GM19438 (cell line): ENCODE results near the gene TRIM39.
A peak's percentile ranks its signal among the peaks of the same experiment; 100 is the strongest.
"Not testable (repeated sequence)": the region's sequence is repeated elsewhere in the genome, so short reads cannot be mapped to it uniquely, and the experiment has no call there.

ENCODE experiments used
- ATAC-seq: cut with Tn5 transposase; IDR thresholded peaks from one replicate; pipeline ENCODE4 v1.9.1; 2021; ENCODE audit warnings: low read depth; ENCODE audit not compliant: unreplicated experiment

Gene TRIM39

GRCh38 chr6:30326526-30327231 is at the start of gene TRIM39:
Gene TRIM39, plus strand, starts transcription at chr6:30326927. Its CDS starts 2,391 bp downstream, at chr6:30329318.
- ATAC-seq: peak; percentile 73

GRCh38 chr6:30280988-30281387 is 45.7 kb upstream of the TRIM39 start:
- ATAC-seq: not testable (repeated sequence)

GRCh38 chr6:30282522-30282921 is 44.2 kb upstream of the TRIM39 start:
- no peak for ATAC-seq

GRCh38 chr6:30283761-30284160 is 43.0 kb upstream of the TRIM39 start:
- no peak for ATAC-seq

GRCh38 chr6:30287139-30287538 is 39.6 kb upstream of the TRIM39 start:
- ATAC-seq: no peak

GRCh38 chr6:30295837-30296236 is 30.9 kb upstream of the TRIM39 start:
- no peak for ATAC-seq

- ATAC-seq: no peak
Measured at GRCh38 chr6:30304002-30304401, 22.7 kb upstream of the TRIM39 start.

GRCh38 chr6:30311101-30311500 is 15.6 kb upstream of the TRIM39 start:
- ATAC-seq: no peak

- ATAC-seq: no peak
Measured at GRCh38 chr6:30311671-30312070, 15.1 kb upstream of the TRIM39 start.

- ATAC-seq: no peak
Measured at GRCh38 chr6:30312266-30312665, 14.5 kb upstream of the TRIM39 start.

GRCh38 chr6:30312676-30313321 is 13.9 kb upstream of the TRIM39 start:
- no peak for ATAC-seq

- no peak for ATAC-seq
Measured at GRCh38 chr6:30315156-30315555, 11.6 kb upstream of the TRIM39 start.

GRCh38 chr6:30317913-30318589 is 8.7 kb upstream of the TRIM39 start:
- ATAC-seq: no peak

GRCh38 chr6:30319146-30319835 is 7.4 kb upstream of the TRIM39 start:
- ATAC-seq: no peak

GRCh38 chr6:30321692-30322388 is 4.9 kb upstream of the TRIM39 start:
- ATAC-seq: no peak

GRCh38 chr6:30322527-30323501 is 3.9 kb upstream of the TRIM39 start:
- no peak for ATAC-seq

GRCh38 chr6:30323806-30324205 is 2.9 kb upstream of the TRIM39 start:
- no peak for ATAC-seq

- no peak for ATAC-seq
Measured at GRCh38 chr6:30325150-30325872, 1.4 kb upstream of the TRIM39 start.
